ENCODE data around the gene SPATA6. TPM values are rescaled to one million over a fixed set of nuclear protein-coding genes. Genes with fewer than 3 reads are reported as not detected.
"Not testable (repeated sequence)": the region's sequence is repeated elsewhere in the genome, so short reads cannot be mapped to it uniquely, and the experiment has no call there.

Gene SPATA6
- total RNA-seq, 1 donor from 2014 or later, result 1.8 TPM

- TF ChIP-seq, protein P1, sequence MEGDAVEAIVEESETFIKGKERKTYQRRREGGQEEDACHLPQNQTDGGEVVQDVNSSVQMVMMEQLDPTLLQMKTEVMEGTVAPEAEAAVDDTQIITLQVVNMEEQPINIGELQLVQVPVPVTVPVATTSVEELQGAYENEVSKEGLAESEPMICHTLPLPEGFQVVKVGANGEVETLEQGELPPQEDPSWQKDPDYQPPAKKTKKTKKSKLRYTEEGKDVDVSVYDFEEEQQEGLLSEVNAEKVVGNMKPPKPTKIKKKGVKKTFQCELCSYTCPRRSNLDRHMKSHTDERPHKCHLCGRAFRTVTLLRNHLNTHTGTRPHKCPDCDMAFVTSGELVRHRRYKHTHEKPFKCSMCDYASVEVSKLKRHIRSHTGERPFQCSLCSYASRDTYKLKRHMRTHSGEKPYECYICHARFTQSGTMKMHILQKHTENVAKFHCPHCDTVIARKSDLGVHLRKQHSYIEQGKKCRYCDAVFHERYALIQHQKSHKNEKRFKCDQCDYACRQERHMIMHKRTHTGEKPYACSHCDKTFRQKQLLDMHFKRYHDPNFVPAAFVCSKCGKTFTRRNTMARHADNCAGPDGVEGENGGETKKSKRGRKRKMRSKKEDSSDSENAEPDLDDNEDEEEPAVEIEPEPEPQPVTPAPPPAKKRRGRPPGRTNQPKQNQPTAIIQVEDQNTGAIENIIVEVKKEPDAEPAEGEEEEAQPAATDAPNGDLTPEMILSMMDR (conservative IDR thresholded peaks at IDR 0.05; ENCODE audit: low read depth, low read length), result peak; percentile 40
- no peak for DNase-seq (ENCODE audit: low read depth)
Observed at GRCh38 chr1:48450505-48450904, 21.5 kb downstream of the SPATA6 start.

GRCh38 chr1:48448932-48449331 is 23.1 kb downstream of the SPATA6 start:
- no peak overlapping the region for H3K4me3 ChIP-seq (ENCODE audit: low read depth, low read length)
- TF ChIP-seq, protein P1 (conservative IDR thresholded peaks at IDR 0.05; ENCODE audit: low read depth, low read length), result no peak
- no peak for DNase-seq (ENCODE audit: low read depth)

More at GRCh38 chr1:48450505-48450904, 21.5 kb downstream of the SPATA6 start:
- no peak overlapping the region for H3K4me3 ChIP-seq (ENCODE audit: low read depth, low read length)

DNA sequence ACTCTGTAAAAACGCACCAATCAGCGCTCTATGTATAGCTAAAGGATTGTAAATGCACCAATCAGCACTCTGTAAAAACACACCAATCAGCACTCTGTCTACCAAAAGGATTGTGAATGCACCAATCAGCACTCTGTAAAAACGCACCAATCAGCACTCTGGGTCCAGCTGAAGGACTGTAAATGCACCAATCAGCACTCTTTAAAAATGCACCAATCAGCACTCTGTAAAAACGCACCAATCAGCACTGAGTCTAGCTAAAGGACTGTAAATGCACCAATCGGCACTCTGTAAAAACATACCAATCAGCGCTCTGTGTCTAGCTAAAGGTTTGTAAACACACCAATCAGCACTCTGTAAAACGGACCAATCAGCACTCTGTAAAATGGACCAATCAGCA is 27.8 kb downstream of the SPATA6 start:
- not testable (repeated sequence) for DNase-seq (ENCODE audit: low read depth); H3K4me3 ChIP-seq (ENCODE audit: low read depth, low read length)

DNA sequence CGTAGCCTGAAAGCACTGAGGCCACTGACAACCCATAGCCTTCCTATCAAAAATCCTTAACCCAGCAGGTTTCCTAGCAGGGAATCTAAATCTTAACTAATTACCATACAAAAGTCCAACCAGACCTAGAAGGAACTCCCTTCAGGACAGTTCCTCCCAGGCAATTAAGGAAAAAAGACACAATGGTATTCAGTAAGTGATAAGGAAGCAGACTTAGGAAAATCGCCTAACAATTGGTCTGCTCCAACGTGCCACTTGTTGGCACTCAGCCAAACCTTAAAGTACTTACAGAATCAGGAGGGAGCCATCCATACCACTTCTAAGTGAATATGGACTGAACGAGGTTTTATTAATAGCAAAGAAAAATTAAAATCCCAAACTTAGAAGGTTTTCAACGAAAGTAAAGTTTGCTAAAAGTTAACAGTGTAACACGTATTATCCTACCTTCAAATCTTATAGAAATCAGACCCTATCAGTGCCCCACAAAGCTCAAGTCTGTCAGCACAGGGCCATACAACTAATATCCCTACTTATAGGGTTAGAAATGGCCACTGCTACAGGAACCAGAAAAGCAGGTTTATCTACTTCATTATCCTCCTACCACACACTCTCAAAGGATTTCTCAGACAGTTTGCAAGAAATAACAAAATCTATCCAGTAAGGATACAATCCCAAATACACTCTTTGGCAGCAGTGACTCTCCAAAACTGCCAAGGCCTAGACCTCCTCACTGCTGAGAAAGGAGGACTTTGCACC is 29.0 kb downstream of the SPATA6 start:
- TF ChIP-seq, protein P1 (conservative IDR thresholded peaks at IDR 0.05; ENCODE audit: low read depth, low read length), result no peak
- H3K4me3 ChIP-seq (ENCODE audit: low read depth, low read length), result no peak overlapping the region
- no peak for DNase-seq (ENCODE audit: low read depth)

- DNase-seq (ENCODE audit: low read depth); H3K4me3 ChIP-seq (ENCODE audit: low read depth, low read length): not testable (repeated sequence)
Observed at GRCh38 chr1:48440786-48441185, 31.2 kb downstream of the SPATA6 start.

- TF ChIP-seq, protein P1 (conservative IDR thresholded peaks at IDR 0.05; ENCODE audit: low read depth, low read length), result no peak
- DNase-seq (ENCODE audit: low read depth), result no peak
- no peak overlapping the region for H3K4me3 ChIP-seq (ENCODE audit: low read depth, low read length)
Observed at GRCh38 chr1:48439380-48439779, 32.6 kb downstream of the SPATA6 start.

GRCh38 chr1:48437379-48437778 is 34.6 kb downstream of the SPATA6 start:
- DNase-seq (ENCODE audit: low read depth); H3K4me3 ChIP-seq (ENCODE audit: low read depth, low read length): not testable (repeated sequence)

GRCh38 chr1:48435312-48436002 is 36.5 kb downstream of the SPATA6 start:
- H3K4me3 ChIP-seq (ENCODE audit: low read depth, low read length); DNase-seq (ENCODE audit: low read depth): not testable (repeated sequence)

- TF ChIP-seq, protein P1 (conservative IDR thresholded peaks at IDR 0.05; ENCODE audit: low read depth, low read length), result no peak
- no peak for DNase-seq (ENCODE audit: low read depth)
- no peak overlapping the region for H3K4me3 ChIP-seq (ENCODE audit: low read depth, low read length)
Observed at GRCh38 chr1:48430832-48431231, 41.2 kb downstream of the SPATA6 start.
